K562 (cell line): ENCODE results near the gene SNAI1. TPM values are rescaled to one million over a fixed set of nuclear protein-coding genes. Genes with fewer than 3 reads are reported as not detected.

Experiments
- FOXK2 ChIP-seq, 2 experiments: fragments of 450-650 bp; IDR thresholded peaks in 1 of 2; conservative IDR thresholded peaks in 1 of 2; 2 replicates each; pipeline ENCODE4 v1.6.1; 2016; ENCODE audit warnings: low read depth in 2 of 2, mild to moderate bottlenecking in 1 of 2
- GATAD2B ChIP-seq: fragments of 450-650 bp; IDR thresholded peaks from 2 replicates; pipeline ENCODE4 v1.6.1; 2017; ENCODE audit warnings: mild to moderate bottlenecking, borderline replicate concordance
- GTF2F1 ChIP-seq: IDR thresholded peaks from 2 replicates; pipeline ENCODE4 v1.6.1; 2011; ENCODE audit warnings: low read depth, low read length, improper control_type of control experiment
- MCM3 ChIP-seq: fragments of 450-650 bp; IDR thresholded peaks from 2 replicates; pipeline ENCODE4 v1.6.1; 2016
- MTF1 ChIP-seq: fragments of 250-450 bp; sonication (Bioruptor Pico); IDR thresholded peaks from 2 replicates; pipeline ENCODE4 v1.9.0; 2021; ENCODE audit warnings: moderate library complexity, mild to moderate bottlenecking, inconsistent platforms, borderline replicate concordance
- OTX1 ChIP-seq: fragments of 450-650 bp; formaldehyde crosslinking; IDR thresholded peaks from 2 replicates; pipeline ENCODE4 v1.4.0; 2022; ENCODE audit warnings: mild to moderate bottlenecking
- RCOR1 ChIP-seq, 2 experiments: IDR thresholded peaks; 2 replicates each; pipeline ENCODE4 v1.6.1; 2012; ENCODE audit warnings: low read depth in 2 of 2, low read length in 2 of 2, borderline replicate concordance in 1 of 2, improper control_type of control experiment in 1 of 2
- RNF2 ChIP-seq: sonication (generic); IDR thresholded peaks from 2 replicates; pipeline ENCODE4 v1.6.1; 2016
- ZC3H11A ChIP-seq: IDR thresholded peaks from 2 replicates; pipeline ENCODE4 v1.6.1; 2012; ENCODE audit warnings: low read depth, low read length, improper control_type of control experiment
- polyA plus RNA-seq, 8 experiments: library from polyadenylated mRNA; depleted of rRNA in 4 of 8; stranded (reverse) in 5 of 8; unstranded in 3 of 8; fragments of >200 nt; fragmentation: Nextera tagmentation in 2 of 8; fragmentation: Illumina TruSeq in 1 of 8; extraction: Ambion mirVana in 2 of 8; extraction: Trizol in 1 of 8; gene quantifications; 2 replicates each; pipeline versions ENCODE4 v1.2.1 to v1.2.3, GENCODE V29; 2011 to 2014; ENCODE audit warnings: inconsistent platforms in 1 of 8, missing spikeins in 1 of 8
- total RNA-seq, 7 experiments: library from RNA; depleted of rRNA in 6 of 7; stranded (reverse); fragments of >200 nt in 6 of 7; fragmentation: Illumina TruSeq in 2 of 7; extraction: Trizol in 2 of 7; gene quantifications; 2 replicates each; pipeline versions ENCODE4 v1.2.1 to v1.2.3, GENCODE V29; 2011 to 2021; ENCODE audit warnings: low replicate concordance in 1 of 7
- TF ChIP-seq, protein P1 (sequence below): fragments of 150-350 bp; IDR thresholded peaks from 2 replicates; pipeline ENCODE4 v1.6.1; 2014; ENCODE audit warnings: low read depth, mild to moderate bottlenecking, low read length, borderline replicate concordance
- TF ChIP-seq, protein P2 (sequence below): fragments of 250-450 bp; sonication (Bioruptor Pico); IDR thresholded peaks from 2 replicates; pipeline ENCODE4 v1.8.0; 2021; ENCODE audit warnings: mild to moderate bottlenecking, moderate library complexity
- TF ChIP-seq, protein P3 (sequence below): sonication (generic); formaldehyde crosslinking; IDR thresholded peaks from 2 replicates; pipeline ENCODE4 v1.8.1; 2023; ENCODE audit warnings: mild to moderate bottlenecking, missing genetic modification reagents
- TF ChIP-seq, protein P4 (sequence below): sonication (generic); formaldehyde crosslinking; IDR thresholded peaks from 2 replicates; pipeline ENCODE4 v1.8.1; 2022; ENCODE audit warnings: missing genetic modification reagents
- TF ChIP-seq, protein P5 (sequence below), 2 experiments: fragments of 250-450 bp in 1 of 2; fragments of 450-650 bp in 1 of 2; sonication (Bioruptor Pico) in 1 of 2; IDR thresholded peaks; 2 replicates each; pipeline versions ENCODE4 v1.6.1 to v1.8.0; 2016 to 2021; ENCODE audit warnings: mild to moderate bottlenecking in 2 of 2, moderate library complexity in 2 of 2, missing compliant biosample characterization in 1 of 2, missing genetic modification characterization in 1 of 2
- TF ChIP-seq, protein P6 (sequence below): fragments of 250-450 bp; sonication (Bioruptor Pico); IDR thresholded peaks from 2 replicates; pipeline ENCODE4 v1.5.0; 2021; ENCODE audit warnings: mild to moderate bottlenecking, moderate library complexity

SNAI1 gene
- total and polyA plus RNA-seq, 9 of the 15 experiments (the other 6 are each of a cell fraction or from before 2014, with no cell fraction given): 0.32 to 11.6 (median 2.0) TPM

DNA sequence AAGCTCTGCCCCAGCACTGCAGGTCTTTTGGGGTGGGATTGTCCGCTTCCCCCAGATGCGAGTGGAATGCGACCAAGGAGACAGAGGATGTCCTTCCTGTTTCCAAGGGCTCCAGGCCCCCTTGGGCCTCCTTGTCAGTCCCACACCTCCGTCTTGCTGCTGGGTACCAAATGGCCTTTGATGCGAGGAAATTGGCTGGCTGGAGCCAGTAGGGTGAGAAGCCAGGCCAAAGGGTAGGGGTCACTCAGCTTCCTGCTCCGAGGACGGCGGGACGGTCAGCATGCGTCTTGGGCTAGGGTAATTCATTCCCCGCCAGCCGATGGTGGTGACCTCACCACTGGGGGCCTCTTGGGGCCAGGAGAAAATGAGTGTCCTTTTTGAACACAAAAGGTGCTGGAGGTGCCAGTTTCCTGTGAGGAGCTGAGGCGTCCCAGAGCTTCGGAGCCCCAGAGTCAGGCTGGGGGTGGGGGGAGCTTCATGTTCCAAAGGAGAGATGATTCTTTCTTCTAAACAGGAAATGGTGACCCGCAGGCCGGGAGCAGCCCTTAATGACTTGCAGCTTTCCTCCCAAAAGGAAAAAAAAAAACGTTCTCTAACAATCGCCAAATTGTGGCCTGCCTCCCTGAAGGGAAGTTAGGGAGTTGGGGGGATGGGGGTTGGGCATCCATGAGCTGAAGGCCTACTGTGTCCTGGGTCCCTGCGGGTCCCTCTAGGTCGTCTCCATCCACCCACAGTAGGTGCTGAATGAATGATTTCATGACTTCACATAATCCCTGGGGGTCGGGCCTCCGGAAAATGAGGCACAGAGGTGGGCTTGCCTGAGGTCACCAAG is 6.7 kb downstream of the SNAI1 start (continued):
- TF ChIP-seq, protein P1, sequence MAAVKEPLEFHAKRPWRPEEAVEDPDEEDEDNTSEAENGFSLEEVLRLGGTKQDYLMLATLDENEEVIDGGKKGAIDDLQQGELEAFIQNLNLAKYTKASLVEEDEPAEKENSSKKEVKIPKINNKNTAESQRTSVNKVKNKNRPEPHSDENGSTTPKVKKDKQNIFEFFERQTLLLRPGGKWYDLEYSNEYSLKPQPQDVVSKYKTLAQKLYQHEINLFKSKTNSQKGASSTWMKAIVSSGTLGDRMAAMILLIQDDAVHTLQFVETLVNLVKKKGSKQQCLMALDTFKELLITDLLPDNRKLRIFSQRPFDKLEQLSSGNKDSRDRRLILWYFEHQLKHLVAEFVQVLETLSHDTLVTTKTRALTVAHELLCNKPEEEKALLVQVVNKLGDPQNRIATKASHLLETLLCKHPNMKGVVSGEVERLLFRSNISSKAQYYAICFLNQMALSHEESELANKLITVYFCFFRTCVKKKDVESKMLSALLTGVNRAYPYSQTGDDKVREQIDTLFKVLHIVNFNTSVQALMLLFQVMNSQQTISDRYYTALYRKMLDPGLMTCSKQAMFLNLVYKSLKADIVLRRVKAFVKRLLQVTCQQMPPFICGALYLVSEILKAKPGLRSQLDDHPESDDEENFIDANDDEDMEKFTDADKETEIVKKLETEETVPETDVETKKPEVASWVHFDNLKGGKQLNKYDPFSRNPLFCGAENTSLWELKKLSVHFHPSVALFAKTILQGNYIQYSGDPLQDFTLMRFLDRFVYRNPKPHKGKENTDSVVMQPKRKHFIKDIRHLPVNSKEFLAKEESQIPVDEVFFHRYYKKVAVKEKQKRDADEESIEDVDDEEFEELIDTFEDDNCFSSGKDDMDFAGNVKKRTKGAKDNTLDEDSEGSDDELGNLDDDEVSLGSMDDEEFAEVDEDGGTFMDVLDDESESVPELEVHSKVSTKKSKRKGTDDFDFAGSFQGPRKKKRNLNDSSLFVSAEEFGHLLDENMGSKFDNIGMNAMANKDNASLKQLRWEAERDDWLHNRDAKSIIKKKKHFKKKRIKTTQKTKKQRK: no peak
- TF ChIP-seq RCOR1 (IDR thresholded peaks at IDR 0.05; ENCODE audit: borderline replicate concordance in 1 of 2, low read depth in 2 of 2, low read length in 2 of 2) (0 out of 4 replicates have a peak, but pooled peaks of 1 of the 2 experiments have one; percentile 15), ZC3H11A (no peak), MTF1 (CRISPR knock-in tag) (no peak), MCM3 (no peak), FOXK2 (conservative IDR thresholded peaks at IDR 0.05 in 1 of 2, IDR thresholded peaks at IDR 0.05 in 1 of 2; ENCODE audit: low read depth in 2 of 2) (no peak), RNF2 (no peak), GATAD2B (no peak), GTF2F1 (no peak), OTX1 (CRISPR knock-in tag) (no peak)
- TF ChIP-seq, protein P2, sequence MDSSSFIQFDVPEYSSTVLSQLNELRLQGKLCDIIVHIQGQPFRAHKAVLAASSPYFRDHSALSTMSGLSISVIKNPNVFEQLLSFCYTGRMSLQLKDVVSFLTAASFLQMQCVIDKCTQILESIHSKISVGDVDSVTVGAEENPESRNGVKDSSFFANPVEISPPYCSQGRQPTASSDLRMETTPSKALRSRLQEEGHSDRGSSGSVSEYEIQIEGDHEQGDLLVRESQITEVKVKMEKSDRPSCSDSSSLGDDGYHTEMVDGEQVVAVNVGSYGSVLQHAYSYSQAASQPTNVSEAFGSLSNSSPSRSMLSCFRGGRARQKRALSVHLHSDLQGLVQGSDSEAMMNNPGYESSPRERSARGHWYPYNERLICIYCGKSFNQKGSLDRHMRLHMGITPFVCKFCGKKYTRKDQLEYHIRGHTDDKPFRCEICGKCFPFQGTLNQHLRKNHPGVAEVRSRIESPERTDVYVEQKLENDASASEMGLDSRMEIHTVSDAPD (CRISPR knock-in tag): no peak
- TF ChIP-seq, protein P3, sequence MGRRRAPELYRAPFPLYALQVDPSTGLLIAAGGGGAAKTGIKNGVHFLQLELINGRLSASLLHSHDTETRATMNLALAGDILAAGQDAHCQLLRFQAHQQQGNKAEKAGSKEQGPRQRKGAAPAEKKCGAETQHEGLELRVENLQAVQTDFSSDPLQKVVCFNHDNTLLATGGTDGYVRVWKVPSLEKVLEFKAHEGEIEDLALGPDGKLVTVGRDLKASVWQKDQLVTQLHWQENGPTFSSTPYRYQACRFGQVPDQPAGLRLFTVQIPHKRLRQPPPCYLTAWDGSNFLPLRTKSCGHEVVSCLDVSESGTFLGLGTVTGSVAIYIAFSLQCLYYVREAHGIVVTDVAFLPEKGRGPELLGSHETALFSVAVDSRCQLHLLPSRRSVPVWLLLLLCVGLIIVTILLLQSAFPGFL (CRISPR knock-in tag): no peak
- TF ChIP-seq, protein P4, sequence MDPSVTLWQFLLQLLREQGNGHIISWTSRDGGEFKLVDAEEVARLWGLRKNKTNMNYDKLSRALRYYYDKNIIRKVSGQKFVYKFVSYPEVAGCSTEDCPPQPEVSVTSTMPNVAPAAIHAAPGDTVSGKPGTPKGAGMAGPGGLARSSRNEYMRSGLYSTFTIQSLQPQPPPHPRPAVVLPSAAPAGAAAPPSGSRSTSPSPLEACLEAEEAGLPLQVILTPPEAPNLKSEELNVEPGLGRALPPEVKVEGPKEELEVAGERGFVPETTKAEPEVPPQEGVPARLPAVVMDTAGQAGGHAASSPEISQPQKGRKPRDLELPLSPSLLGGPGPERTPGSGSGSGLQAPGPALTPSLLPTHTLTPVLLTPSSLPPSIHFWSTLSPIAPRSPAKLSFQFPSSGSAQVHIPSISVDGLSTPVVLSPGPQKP: no peak
- TF ChIP-seq, protein P5, sequence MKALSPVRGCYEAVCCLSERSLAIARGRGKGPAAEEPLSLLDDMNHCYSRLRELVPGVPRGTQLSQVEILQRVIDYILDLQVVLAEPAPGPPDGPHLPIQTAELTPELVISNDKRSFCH (CRISPR knock-in tag; IDR thresholded peaks at IDR 0.05): no peak
- TF ChIP-seq, protein P5 (tag; IDR thresholded peaks at IDR 0.05): peak; percentile 64
- TF ChIP-seq, protein P6, sequence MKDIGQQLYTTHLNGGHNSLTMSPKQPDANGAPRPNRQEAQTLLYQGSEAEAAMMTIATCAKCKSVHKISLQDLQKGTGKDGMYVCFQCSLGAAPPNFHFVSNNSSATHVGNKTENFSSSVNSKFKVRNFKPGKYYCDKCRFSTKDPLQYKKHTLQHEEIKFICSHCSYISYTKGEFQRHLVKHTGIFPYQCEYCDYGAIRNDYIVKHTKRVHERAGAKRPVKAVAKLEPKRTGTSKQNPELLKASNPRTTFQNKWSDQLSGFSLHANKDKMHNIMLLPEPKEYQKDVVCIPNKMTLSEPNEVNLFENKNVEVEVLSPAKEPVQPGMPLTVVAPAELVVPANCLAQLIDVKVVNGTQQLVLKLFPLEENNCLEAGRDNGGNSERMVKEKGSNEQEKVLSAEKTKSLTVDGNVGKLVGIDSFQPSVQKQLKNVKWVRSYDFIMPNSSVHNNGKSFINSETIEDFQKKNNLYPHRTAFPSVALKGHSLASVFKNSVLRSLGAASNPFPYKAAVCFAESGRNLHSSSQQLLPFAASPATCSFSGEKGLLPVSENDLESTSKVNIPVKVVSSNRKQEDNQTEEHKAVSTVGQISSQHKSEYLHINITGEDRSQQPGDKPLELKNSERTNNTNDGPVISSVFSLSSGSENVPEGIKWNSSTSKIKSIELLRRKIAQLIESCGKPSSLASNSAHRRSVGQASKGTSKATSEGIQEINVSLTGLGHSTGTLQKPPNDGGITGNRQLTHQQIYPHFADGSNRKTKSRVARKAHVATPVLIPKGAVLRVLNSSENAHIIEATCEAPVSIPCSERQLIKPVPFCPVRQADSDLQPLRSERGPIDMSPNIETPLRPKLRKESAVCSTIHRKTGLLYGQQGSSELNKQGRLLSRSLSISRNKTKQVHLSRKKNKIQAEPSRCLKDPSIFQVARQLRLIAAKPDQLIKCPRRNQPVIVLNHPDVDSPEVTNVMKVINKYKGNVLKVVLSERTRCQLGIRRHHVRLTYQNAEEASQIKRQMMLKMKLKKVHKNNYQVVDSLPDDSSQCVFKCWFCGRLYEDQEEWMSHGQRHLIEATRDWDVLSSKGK: no peak
